Astrocyte (in vitro differentiated cells and primary cell): ENCODE measurements around the gene COL5A1.

Experiments
- CTCF ChIP-seq: IDR thresholded peaks from 2 replicates; pipeline ENCODE4 v1.5.1; 2011; ENCODE audit warnings: low read depth, mild to moderate bottlenecking, inconsistent platforms, low read length, moderate library complexity; ENCODE audit not compliant: insufficient read depth
- EZH2 ChIP-seq: IDR thresholded peaks from 2 replicates; pipeline ENCODE4 v1.6.1; 2012; ENCODE audit warnings: mild to moderate bottlenecking, low read length, inconsistent platforms; ENCODE audit not compliant: insufficient read depth

GRCh38 chr9:134872482-134873231, 231.1 kb downstream of the COL5A1 start:
- no peak for TF ChIP-seq CTCF
- no peak for TF ChIP-seq EZH2
